Psoas muscle (tissue), 8 donors: ENCODE results near the gene SYNE2. TPM values are rescaled to one million over a fixed set of nuclear protein-coding genes. Genes with fewer than 3 reads are reported as not detected.
A peak's percentile ranks its signal among the peaks of the same experiment; 100 is the strongest.
"Not testable (repeated sequence)": the region's sequence is repeated elsewhere in the genome, so short reads cannot be mapped to it uniquely, and the experiment has no call there.

Experiments
- ATAC-seq, 4 donors: fragments of 200-7000 bp; cut with Tn5 transposase; one replicate each; pipeline ENCODE4 v1.9.1; 2020; ENCODE audit warnings: moderate library complexity in 3 of 4, mild to moderate bottlenecking in 2 of 4
- DNase-seq, 2 donors: peaks; one replicate each; pipeline ENCODE4 v3.0.0-alpha.2; 2020
- H3K27ac ChIP-seq: fragments of 200-600 bp; one replicate; pipeline ENCODE4 v1.8.0; 2022
- H3K27me3 ChIP-seq, 3 donors: fragments of 200-600 bp in 1 of 3; one replicate each; pipeline versions ENCODE4 v1.6.1 to v1.8.0; 2013 to 2022; ENCODE audit warnings: low read length in 2 of 3, mild to moderate bottlenecking in 2 of 3, moderate library complexity in 1 of 3; ENCODE audit not compliant: insufficient read depth in 3 of 3
- H3K36me3 ChIP-seq, 2 donors: fragments of 200-600 bp in 1 of 2; one replicate each; pipeline versions ENCODE4 v1.6.1 to v1.8.0; 2013 to 2022; ENCODE audit warnings: low read depth in 1 of 2, mild to moderate bottlenecking in 1 of 2, moderate library complexity in 1 of 2; ENCODE audit not compliant: insufficient read depth in 1 of 2
- H3K4me1 ChIP-seq: fragments of 200-600 bp; one replicate; pipeline ENCODE4 v1.8.0; 2022
- H3K4me3 ChIP-seq: fragments of 200-600 bp; one replicate; pipeline ENCODE4 v1.8.0; 2022; ENCODE audit warnings: mild to moderate bottlenecking
- H3K9me3 ChIP-seq: fragments of 200-600 bp; one replicate; pipeline ENCODE4 v1.8.0; 2022
- WGBS, 3 donors: extraction: QIAGEN DNeasy Blood & Tissue Kit; methylation state at CpG; one replicate each; pipeline versions ENCODE4 v1.1.6 to v1.1.7; 2013; 5-methylcytosine and 5-hydroxymethylcytosine counted together
- intact Hi-C, 2 donors: fragments of 100-400 bp; cut with DNase I; formaldehyde crosslinking; loops; one replicate each; pipeline versions ENCODE4 v1.11.0 to v1.14.2; 2022
- polyA plus RNA-seq, 3 donors: library from polyadenylated mRNA; stranded (reverse); fragments of 200-250 nt; gene quantifications; one replicate each; pipeline ENCODE4 v1.2.3, GENCODE V29; 2013
- total RNA-seq, 4 donors: library from RNA; stranded (reverse); fragmentation: NEBNext Ultra II Directional in 2 of 4; extraction: Animal tissue kit (Norgen Biotek cat#: 25700) in 2 of 4; gene quantifications; one replicate each; pipeline versions ENCODE4 v1.2.1 to v1.2.4, GENCODE V29; 2021 to 2023
- TF ChIP-seq, protein P1 (sequence below): fragments of 200-600 bp; IDR thresholded peaks from one replicate; pipeline ENCODE4 v1.8.0; 2022; ENCODE audit warnings: antibody characterized with exemption
- donor health status: healthy with polysubstance abuse.
- donor health status: DM: no; HTN: no; CAD: no; lungs with moderate emphysema.
- donor health status: Bipolar disorder and iron deficiency.
- donor health status: healthy.
- donor health status: DM: yes; HTN: yes; CAD: no.
- donor health status: DM: no; HTN: no; CAD: no.
- donor health status: DM: no; HTN: no; CAD: no.
- donor health status: DM: yes; HTN: yes; CAD: no.

The SYNE2 gene
- total and polyA plus RNA-seq, 7 donors, result 23.0 to 239 (median 150) TPM

DNA sequence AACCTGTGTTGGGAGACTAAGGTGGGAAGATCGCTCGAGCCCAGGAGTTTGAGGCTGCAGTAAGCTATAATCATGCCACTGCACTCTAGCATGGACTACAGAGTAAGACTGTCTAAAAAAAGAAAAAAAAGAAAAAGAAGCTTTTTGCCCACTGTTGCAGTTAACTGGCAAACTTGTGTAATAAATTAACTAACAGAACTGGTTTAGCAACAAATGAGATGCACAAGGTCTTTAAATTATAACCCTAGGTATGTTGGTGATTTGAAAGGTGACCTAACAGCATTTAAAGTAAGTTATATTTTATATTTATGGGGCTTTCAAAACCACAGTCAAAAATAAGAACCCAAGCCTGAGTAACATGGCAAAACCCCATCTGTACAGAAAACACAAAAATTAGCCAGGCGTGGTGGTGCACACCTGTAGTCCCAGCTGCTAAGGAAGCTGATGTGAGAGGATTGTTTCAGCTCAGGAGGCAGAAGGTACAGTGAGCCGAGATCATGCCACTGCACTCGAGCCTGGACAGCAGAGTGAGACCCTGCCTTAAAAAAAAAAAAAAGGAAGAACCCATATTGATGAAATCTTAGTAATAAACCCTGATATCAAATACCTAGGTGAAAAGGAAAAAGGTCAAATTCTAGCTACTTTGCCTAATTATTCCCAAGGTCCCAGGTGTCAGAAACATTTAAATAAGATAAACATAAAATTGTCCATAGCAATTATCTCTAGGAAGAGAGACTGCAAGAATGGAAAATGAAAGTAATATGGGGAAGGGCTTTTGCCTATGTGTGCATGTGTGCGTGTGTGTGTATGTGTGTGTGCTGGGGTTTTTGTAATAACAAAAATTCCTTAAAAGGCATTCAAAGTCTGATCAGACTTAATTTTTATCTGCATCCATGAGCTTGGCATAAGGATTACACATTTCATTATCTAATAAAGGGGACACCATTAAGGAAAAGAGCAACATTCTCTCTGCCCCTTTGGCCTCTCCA is 15.4 kb downstream of the SYNE2 start:
- no peaks in the 10 kb centered on the region for H3K36me3 ChIP-seq
- no peaks in the 10 kb centered on the region for H3K9me3 ChIP-seq
- peak overlapping the region; percentile 53 for H3K27ac ChIP-seq
- H3K27me3 ChIP-seq, result no peaks in the 10 kb centered on the region
- intact Hi-C loops, result no loop called here
- 69 to 91% (median 79%) methylated on average over 6 of the region's 6 CpGs for WGBS, 3 donors
- no peak overlapping the region for H3K4me3 ChIP-seq
- no peak for ATAC-seq
- DNase-seq, result no peak
- peaks cover 12% of the 10 kb centered on the region for H3K4me1 ChIP-seq
- TF ChIP-seq, protein P1, sequence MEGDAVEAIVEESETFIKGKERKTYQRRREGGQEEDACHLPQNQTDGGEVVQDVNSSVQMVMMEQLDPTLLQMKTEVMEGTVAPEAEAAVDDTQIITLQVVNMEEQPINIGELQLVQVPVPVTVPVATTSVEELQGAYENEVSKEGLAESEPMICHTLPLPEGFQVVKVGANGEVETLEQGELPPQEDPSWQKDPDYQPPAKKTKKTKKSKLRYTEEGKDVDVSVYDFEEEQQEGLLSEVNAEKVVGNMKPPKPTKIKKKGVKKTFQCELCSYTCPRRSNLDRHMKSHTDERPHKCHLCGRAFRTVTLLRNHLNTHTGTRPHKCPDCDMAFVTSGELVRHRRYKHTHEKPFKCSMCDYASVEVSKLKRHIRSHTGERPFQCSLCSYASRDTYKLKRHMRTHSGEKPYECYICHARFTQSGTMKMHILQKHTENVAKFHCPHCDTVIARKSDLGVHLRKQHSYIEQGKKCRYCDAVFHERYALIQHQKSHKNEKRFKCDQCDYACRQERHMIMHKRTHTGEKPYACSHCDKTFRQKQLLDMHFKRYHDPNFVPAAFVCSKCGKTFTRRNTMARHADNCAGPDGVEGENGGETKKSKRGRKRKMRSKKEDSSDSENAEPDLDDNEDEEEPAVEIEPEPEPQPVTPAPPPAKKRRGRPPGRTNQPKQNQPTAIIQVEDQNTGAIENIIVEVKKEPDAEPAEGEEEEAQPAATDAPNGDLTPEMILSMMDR, result no peak

DNA sequence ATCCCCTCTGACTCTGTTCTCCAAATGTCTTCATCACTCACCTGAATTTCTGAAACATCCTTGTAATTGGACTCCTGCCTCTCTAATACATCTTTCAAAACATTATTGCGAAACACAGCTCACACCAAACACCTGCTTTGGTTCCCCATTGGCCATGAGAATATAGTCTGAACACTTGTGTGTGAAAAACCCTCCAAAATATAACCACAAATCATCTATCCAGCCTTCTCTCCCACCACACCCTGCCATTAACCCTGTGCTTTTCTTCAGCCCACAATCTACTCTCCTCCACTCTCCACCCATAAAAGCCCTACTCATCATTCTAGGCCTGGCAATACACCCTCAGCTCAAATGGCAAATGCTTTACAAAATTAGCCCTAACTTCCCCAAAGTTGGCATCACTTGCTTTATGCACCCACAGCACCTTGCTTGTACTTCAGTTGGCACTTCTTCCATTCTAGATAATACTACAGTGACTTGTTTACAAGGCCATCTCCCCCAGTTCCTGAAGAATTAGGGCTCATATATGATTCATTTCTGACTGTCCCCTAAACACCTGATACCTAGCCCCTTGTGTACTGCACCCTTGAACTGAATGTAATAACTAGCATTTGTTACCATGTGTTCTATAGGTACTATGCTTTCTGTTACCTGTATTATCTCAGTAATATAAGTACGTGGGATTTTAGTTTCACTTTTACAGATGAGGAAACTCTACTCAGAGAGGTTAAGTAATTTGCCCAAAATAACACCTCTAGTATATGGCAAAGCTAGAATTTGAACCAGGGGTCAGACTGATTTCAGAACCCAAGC is 17.3 kb downstream of the SYNE2 start:
- WGBS, 3 donors, result 84 to 97% (median 91%) methylated on average over 1 of the region's 2 CpGs
- DNase-seq, H3K36me3 ChIP-seq, H3K4me3 ChIP-seq, H3K27ac ChIP-seq, H3K9me3 ChIP-seq, H3K27me3 ChIP-seq, intact Hi-C loops: not testable (repeated sequence)
- ATAC-seq, result peak; percentile 35 to 64 (median 58)
- H3K4me1 ChIP-seq, result peaks cover 10% of the 10 kb centered on the region

GRCh38 chr14:63870753-63871037 is 17.9 kb downstream of the SYNE2 start:
- H3K9me3 ChIP-seq, H3K27me3 ChIP-seq, intact Hi-C loops, H3K4me3 ChIP-seq, H3K27ac ChIP-seq, DNase-seq, ATAC-seq, H3K36me3 ChIP-seq: not testable (repeated sequence)
- peaks cover 16% of the 10 kb centered on the region for H3K4me1 ChIP-seq
- WGBS, 3 donors, result 0 to 23% (median 2%) methylated on average over 1 of the region's 1 CpG

DNA sequence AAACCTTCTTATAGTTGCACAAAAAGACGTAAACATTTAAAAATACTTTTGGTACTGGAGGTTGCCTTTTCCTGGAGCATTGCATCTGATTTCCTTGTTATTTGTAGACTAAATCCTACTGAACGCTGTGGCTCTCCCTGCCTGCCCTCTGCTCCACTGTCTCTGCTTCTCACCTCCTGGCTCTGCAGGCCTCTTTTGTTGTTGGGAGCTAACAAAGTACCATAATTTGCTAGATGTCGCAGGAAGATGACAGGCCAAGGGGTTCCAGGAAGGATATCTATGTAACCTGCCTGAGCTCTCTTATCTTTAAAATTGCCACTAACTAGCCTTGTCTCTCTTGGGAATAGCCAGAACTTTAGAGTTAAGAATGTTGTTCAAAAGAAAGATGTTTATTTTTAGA is 21.4 kb downstream of the SYNE2 start:
- ATAC-seq (no peak), DNase-seq (no peak)
- Histone ChIP-seq H3K36me3 (no peaks in the 10 kb centered on the region), H3K27ac (peak overlapping the region; percentile 54), H3K27me3 (no peaks in the 10 kb centered on the region), H3K4me3 (no peak overlapping the region), H3K9me3 (no peaks in the 10 kb centered on the region), H3K4me1 (peaks cover 27% of the 10 kb centered on the region)
- intact Hi-C loops, result no loop called here
- TF ChIP-seq, protein P1, result no peak
- WGBS, 3 donors, result 52 to 68% (median 58%) methylated on average over 3 of the region's 3 CpGs

- Histone ChIP-seq H3K27ac (peak overlapping the region; percentile 54), H3K9me3 (no peaks in the 10 kb centered on the region), H3K36me3 (no peaks in the 10 kb centered on the region), H3K4me3 (no peak overlapping the region), H3K4me1 (peaks cover 27% of the 10 kb centered on the region), H3K27me3 (no peaks in the 10 kb centered on the region)
- ATAC-seq (peak; percentile 59 to 70 (median 66)), DNase-seq (no peak)
- 56 to 73% (median 69%) methylated on average over 2 of the region's 2 CpGs for WGBS, 3 donors
- intact Hi-C loops, result no loop called here
- TF ChIP-seq, protein P1, result no peak
Observed at GRCh38 chr14:63875311-63875710, 22.5 kb downstream of the SYNE2 start.
